ENCODE data around the gene EPO.

DNA sequence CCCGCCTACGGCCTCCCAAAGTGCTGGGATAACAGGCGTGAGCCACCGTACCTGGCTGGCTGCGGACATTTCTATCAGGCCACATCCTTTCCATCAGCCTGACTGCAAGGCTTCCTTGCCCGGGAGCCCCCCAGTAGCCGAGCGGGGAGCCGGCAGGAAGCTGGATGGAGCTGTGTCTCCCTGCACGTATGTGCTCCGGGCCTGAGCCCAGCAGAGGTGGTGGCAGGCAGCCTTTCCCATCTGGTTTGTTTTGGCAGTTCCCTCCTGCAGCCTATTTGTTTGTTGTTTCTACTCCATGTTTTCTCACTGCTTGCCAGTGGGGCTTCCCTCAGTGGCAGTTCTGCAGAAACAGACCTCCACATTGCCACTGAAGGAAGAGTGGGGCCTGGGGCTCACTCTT lies 8.9 kb upstream of the EPO start:
- TF ChIP-seq CTCF (IDR thresholded peaks at IDR 0.05) (no peak), POLR2A (IDR thresholded peaks at IDR 0.05) (no peak), EP300 (IDR thresholded peaks at IDR 0.05) (no peak), POLR2AphosphoS5 (IDR thresholded peaks at IDR 0.05) (no peak)

Data from suprapubic skin (tissue), 4 donors.